Measurements from ENCODE around the gene FILIP1L. TPM values are rescaled to one million over a fixed set of nuclear protein-coding genes. Genes with fewer than 3 reads are reported as not detected.
A peak's percentile ranks its signal among the peaks of the same experiment; 100 is the strongest.

Gene FILIP1L
- total RNA-seq, 1 donor from 2014 or later = 19.1 TPM

GRCh38 chr3:99884484-99884883 is 229.8 kb downstream of the FILIP1L start:
- H3K4me1 Mint-ChIP-seq (ENCODE audit: unreplicated experiment) = peaks cover 52% of the 10 kb centered on the region
- no peaks in the 10 kb centered on the region for H3K27me3 Mint-ChIP-seq (ENCODE audit: unreplicated experiment)
- no peak for DNase-seq (ENCODE audit: low spot score)
- peak overlapping the region; percentile 83 for H3K27ac Mint-ChIP-seq (ENCODE audit: unreplicated experiment)
- no peak overlapping the region for H3K4me3 Mint-ChIP-seq (ENCODE audit: unreplicated experiment)
- TF ChIP-seq CTCF (IDR thresholded peaks at IDR 0.05; ENCODE audit: unreplicated experiment) = no peak
- no peaks in the 10 kb centered on the region for H3K9me3 Mint-ChIP-seq (ENCODE audit: unreplicated experiment)
- H3K36me3 Mint-ChIP-seq (ENCODE audit: low read depth, unreplicated experiment) = no peaks in the 10 kb centered on the region

- Mint-ChIP-seq H3K27me3 (ENCODE audit: unreplicated experiment) (no peaks in the 10 kb centered on the region), H3K36me3 (ENCODE audit: low read depth, unreplicated experiment) (no peaks in the 10 kb centered on the region), H3K4me1 (ENCODE audit: unreplicated experiment) (peaks cover 52% of the 10 kb centered on the region), H3K9me3 (ENCODE audit: unreplicated experiment) (no peaks in the 10 kb centered on the region), H3K27ac (ENCODE audit: unreplicated experiment) (peak overlapping the region; percentile 83), H3K4me3 (ENCODE audit: unreplicated experiment) (no peak overlapping the region)
- TF ChIP-seq CTCF (IDR thresholded peaks at IDR 0.05; ENCODE audit: unreplicated experiment) = no peak
- no peak for DNase-seq (ENCODE audit: low spot score)
Observed at GRCh38 chr3:99883693-99884092, 230.6 kb downstream of the FILIP1L start.

GRCh38 chr3:99883138-99883461 is 231.2 kb downstream of the FILIP1L start:
- Mint-ChIP-seq H3K4me1 (ENCODE audit: unreplicated experiment) (peaks cover 55% of the 10 kb centered on the region), H3K4me3 (ENCODE audit: unreplicated experiment) (no peak overlapping the region), H3K9me3 (ENCODE audit: unreplicated experiment) (no peaks in the 10 kb centered on the region)

GRCh38 chr3:99882436-99883137 is 231.7 kb downstream of the FILIP1L start:
- H3K27ac Mint-ChIP-seq (ENCODE audit: unreplicated experiment) = peak overlapping the region; percentile 76

More at GRCh38 chr3:99883138-99883461, 231.2 kb downstream of the FILIP1L start:
- H3K27ac Mint-ChIP-seq (ENCODE audit: unreplicated experiment) = peak overlapping the region; percentile 83
- no peaks in the 10 kb centered on the region for H3K27me3 Mint-ChIP-seq (ENCODE audit: unreplicated experiment)
- no peak for DNase-seq (ENCODE audit: low spot score)
- TF ChIP-seq CTCF (IDR thresholded peaks at IDR 0.05; ENCODE audit: unreplicated experiment) = no peak
- H3K36me3 Mint-ChIP-seq (ENCODE audit: low read depth, unreplicated experiment) = no peaks in the 10 kb centered on the region

More at GRCh38 chr3:99882436-99883137, 231.7 kb downstream of the FILIP1L start:
- no peaks in the 10 kb centered on the region for H3K9me3 Mint-ChIP-seq (ENCODE audit: unreplicated experiment)
- DNase-seq (ENCODE audit: low spot score) = no peak
- H3K36me3 Mint-ChIP-seq (ENCODE audit: low read depth, unreplicated experiment) = no peaks in the 10 kb centered on the region
- H3K4me1 Mint-ChIP-seq (ENCODE audit: unreplicated experiment) = peaks cover 56% of the 10 kb centered on the region
- H3K27me3 Mint-ChIP-seq (ENCODE audit: unreplicated experiment) = no peaks in the 10 kb centered on the region
- H3K4me3 Mint-ChIP-seq (ENCODE audit: unreplicated experiment) = no peak overlapping the region
- TF ChIP-seq CTCF (IDR thresholded peaks at IDR 0.05; ENCODE audit: unreplicated experiment) = no peak

Measured in endothelial cell (in vitro differentiated cells).